ENCODE data around the gene TMEM232.

DNA sequence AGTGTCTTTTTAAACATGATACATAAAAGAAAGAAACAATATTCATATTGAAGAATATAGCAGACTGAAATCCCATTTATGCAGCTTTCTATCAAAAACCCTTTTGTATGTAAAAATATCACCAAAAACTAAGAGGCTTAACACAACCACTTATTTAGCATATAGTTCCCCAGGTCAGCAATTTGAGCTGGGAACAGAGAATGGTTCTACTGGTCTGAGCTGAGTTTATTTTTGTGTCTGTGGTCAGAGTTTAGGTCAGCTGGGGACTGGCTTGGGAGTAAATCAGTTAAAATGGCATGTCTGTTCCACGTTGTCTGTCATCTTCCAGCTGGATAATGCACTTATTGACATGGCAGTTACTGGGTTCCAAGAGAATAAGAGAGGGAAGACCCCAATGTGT, 165.0 kb downstream of the TMEM232 start:
- TF ChIP-seq POLR2A (IDR thresholded peaks at IDR 0.05) = no peak
- TF ChIP-seq, protein P1, sequence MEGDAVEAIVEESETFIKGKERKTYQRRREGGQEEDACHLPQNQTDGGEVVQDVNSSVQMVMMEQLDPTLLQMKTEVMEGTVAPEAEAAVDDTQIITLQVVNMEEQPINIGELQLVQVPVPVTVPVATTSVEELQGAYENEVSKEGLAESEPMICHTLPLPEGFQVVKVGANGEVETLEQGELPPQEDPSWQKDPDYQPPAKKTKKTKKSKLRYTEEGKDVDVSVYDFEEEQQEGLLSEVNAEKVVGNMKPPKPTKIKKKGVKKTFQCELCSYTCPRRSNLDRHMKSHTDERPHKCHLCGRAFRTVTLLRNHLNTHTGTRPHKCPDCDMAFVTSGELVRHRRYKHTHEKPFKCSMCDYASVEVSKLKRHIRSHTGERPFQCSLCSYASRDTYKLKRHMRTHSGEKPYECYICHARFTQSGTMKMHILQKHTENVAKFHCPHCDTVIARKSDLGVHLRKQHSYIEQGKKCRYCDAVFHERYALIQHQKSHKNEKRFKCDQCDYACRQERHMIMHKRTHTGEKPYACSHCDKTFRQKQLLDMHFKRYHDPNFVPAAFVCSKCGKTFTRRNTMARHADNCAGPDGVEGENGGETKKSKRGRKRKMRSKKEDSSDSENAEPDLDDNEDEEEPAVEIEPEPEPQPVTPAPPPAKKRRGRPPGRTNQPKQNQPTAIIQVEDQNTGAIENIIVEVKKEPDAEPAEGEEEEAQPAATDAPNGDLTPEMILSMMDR (IDR thresholded peaks at IDR 0.05) = no peak

All from thyroid gland (tissue), 4 donors.